Mucosa of descending colon (tissue), 3 donors: ENCODE data around the gene GPR78. TPM values are rescaled to one million over a fixed set of nuclear protein-coding genes. Genes with fewer than 3 reads are reported as not detected.

Source experiments
- ATAC-seq: fragments of 200-7000 bp; cut with Tn5 transposase; one replicate; pipeline ENCODE4 v1.9.1; 2020; ENCODE audit warnings: mild to moderate bottlenecking, moderate library complexity
- DNase-seq, 3 donors: peaks; one replicate each; pipeline ENCODE4 v3.0.0-alpha.2; 2020
- H3K36me3 ChIP-seq: fragments of 200-600 bp; one replicate; pipeline ENCODE4 v1.8.0; 2021; ENCODE audit warnings: low read depth, mild to moderate bottlenecking
- H3K4me1 ChIP-seq: fragments of 200-600 bp; one replicate; pipeline ENCODE4 v1.8.0; 2021; ENCODE audit warnings: low read depth, mild to moderate bottlenecking
- H3K4me3 ChIP-seq: fragments of 200-600 bp; one replicate; pipeline ENCODE4 v1.8.0; 2021; ENCODE audit warnings: mild to moderate bottlenecking
- H3K9me3 ChIP-seq: fragments of 200-600 bp; one replicate; pipeline ENCODE4 v1.8.0; 2021; ENCODE audit warnings: mild to moderate bottlenecking
- CTCF ChIP-seq: fragments of 200-600 bp; IDR thresholded peaks from one replicate; pipeline ENCODE4 v1.8.0; 2022; ENCODE audit warnings: antibody characterized with exemption, mild to moderate bottlenecking
- intact Hi-C, 2 donors: fragments of 100-400 bp; cut with DNase I in 1 of 2; cut with micrococcal nuclease in 1 of 2; formaldehyde crosslinking; loops; one replicate each; pipeline versions ENCODE4 v1.11.0 to v1.11.1; 2022; cut with DNase I, micrococcal nuclease
- total RNA-seq, 3 donors: library from RNA; stranded (reverse); fragmentation: NEBNext Ultra II Directional in 2 of 3; extraction: Animal tissue kit (Norgen Biotek cat#: 25700) in 2 of 3; gene quantifications; one replicate each; pipeline versions ENCODE4 v1.2.1 to v1.2.4, GENCODE V29; 2021 to 2023
- donor health status: DM: no; HTN: no; CAD: no; lungs with moderate emphysema.
- donor health status: DM: no; HTN: no; CAD: no.
- donor health status: DM: no; HTN: yes; CAD: no.

Gene GPR78
- total RNA-seq, 3 donors from 2014 or later: 0.19 TPM; not detected in 2

GRCh38 chr4:8608714-8609391 is 28.7 kb downstream of the GPR78 start:
- intact Hi-C loops: no loop called here
- no peak for ATAC-seq
- no peak for TF ChIP-seq CTCF
- Histone ChIP-seq H3K36me3 (no peaks in the 10 kb centered on the region), H3K4me1 (no peaks in the 10 kb centered on the region), H3K9me3 (no peaks in the 10 kb centered on the region), H3K4me3 (no peak overlapping the region)
- no peak for DNase-seq

DNA sequence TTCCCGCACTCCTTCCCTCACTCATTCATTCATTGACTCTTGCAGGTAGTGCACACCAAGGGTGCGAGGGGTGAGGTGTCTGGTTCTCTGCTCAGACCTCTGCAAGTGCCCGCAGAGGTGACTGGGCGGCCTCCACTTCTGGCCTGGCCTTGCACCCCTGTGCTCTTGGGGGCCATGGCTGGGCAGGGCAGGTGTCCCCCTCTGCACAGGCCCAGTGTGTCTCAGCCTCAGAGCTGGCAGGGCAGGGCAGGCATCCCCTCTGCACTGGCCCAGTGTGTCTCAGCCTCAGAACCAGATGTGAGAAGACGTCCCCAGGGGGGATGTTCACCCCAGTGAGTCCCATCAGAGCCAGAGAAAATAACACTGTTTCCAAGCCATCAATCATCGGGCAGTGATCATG is 29.2 kb downstream of the GPR78 start:
- DNase-seq (no peak), ATAC-seq (no peak)
- no peaks in the 10 kb centered on the region for H3K36me3 ChIP-seq
- intact Hi-C loops: no loop called here
- no peak overlapping the region for H3K4me3 ChIP-seq
- no peak for TF ChIP-seq CTCF
- no peaks in the 10 kb centered on the region for H3K9me3 ChIP-seq
- H3K4me1 ChIP-seq: no peaks in the 10 kb centered on the region

- ATAC-seq (no peak), DNase-seq (no peak)
- TF ChIP-seq CTCF: no peak
- Histone ChIP-seq H3K4me1 (no peaks in the 10 kb centered on the region), H3K4me3 (no peak overlapping the region), H3K36me3 (no peaks in the 10 kb centered on the region), H3K9me3 (no peaks in the 10 kb centered on the region)
- intact Hi-C loops: no loop called here
Observed at GRCh38 chr4:8609824-8610350, 29.7 kb downstream of the GPR78 start.

GRCh38 chr4:8610858-8611616 is 30.8 kb downstream of the GPR78 start:
- no peak for TF ChIP-seq CTCF
- H3K9me3 ChIP-seq: no peaks in the 10 kb centered on the region
- intact Hi-C loops: no loop called here
- DNase-seq (no peak), ATAC-seq (no peak)
- no peaks in the 10 kb centered on the region for H3K4me1 ChIP-seq
- H3K4me3 ChIP-seq: no peak overlapping the region
- H3K36me3 ChIP-seq: no peaks in the 10 kb centered on the region

- intact Hi-C loops: no loop called here
- no peak for TF ChIP-seq CTCF
- no peak overlapping the region for H3K4me3 ChIP-seq
- no peak for ATAC-seq
- no peaks in the 10 kb centered on the region for H3K4me1 ChIP-seq
- no peaks in the 10 kb centered on the region for H3K9me3 ChIP-seq
- H3K36me3 ChIP-seq: no peaks in the 10 kb centered on the region
- DNase-seq: peak in 1 of 3 donors; percentile 25
Observed at GRCh38 chr4:8612646-8613045, 32.5 kb downstream of the GPR78 start.
